GM23248 (cell line): Measurements from ENCODE around the gene SLC8A1.

Experiments
- EZH2 ChIP-seq: fragments of 200-600 bp; sonication (generic); IDR thresholded peaks from 2 replicates; pipeline ENCODE4 v1.6.1; 2018; ENCODE audit warnings: antibody characterized with exemption, mild to moderate bottlenecking; ENCODE audit not compliant: insufficient read depth, poor library complexity, severe bottlenecking
- EZH2phosphoT487 ChIP-seq: fragments of 200-600 bp; sonication (generic); IDR thresholded peaks from 2 replicates; pipeline ENCODE4 v1.6.1; 2018; ENCODE audit warnings: antibody characterized with exemption, moderate library complexity, mild to moderate bottlenecking, low read depth; ENCODE audit not compliant: insufficient read depth

DNA sequence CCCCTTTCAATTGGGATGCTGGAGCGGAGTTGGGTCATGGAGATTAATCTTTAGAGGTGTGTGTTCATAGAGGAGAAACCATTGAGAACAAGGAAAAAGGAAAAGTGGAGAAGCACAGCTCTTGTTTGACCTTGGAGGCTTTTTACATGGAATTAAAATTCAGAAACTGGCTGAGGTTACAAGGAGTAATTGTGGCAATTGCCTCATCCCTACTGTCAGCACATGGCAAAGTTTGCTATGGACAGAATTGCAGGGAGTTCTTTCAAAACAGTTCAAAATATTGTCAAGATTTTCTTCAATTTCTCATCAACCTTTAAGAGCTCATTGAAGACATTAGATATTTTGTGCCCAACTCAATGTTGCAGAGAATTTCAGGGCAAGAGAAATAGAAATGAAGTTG, 232.7 kb downstream of the SLC8A1 start:
- TF ChIP-seq EZH2phosphoT487 (no peak), EZH2 (no peak)
